H1 (cell line): ENCODE data around the gene RGS16. TPM values are rescaled to one million over a fixed set of nuclear protein-coding genes. Genes with fewer than 3 reads are reported as not detected.

Source experiments
- CTCF ChIA-PET: fragments of 300-600 bp; sonication (Branson Sonifier 250); formaldehyde crosslinking; loops from one replicate; lab custom pipeline; 2021; ENCODE audit not compliant: partially characterized antibody; lab: Charles Lee
- POLR2A ChIA-PET: fragments of 300-600 bp; sonication (Branson Sonifier 250); formaldehyde crosslinking; loops from one replicate; lab custom pipeline; 2021; ENCODE audit warnings: inconsistent platforms; ENCODE audit not compliant: partially characterized antibody; lab: Charles Lee
- DNase-seq, 2 experiments: peaks; one replicate each; pipeline versions ENCODE4 v3.0.0 to v3.0.0-alpha.2; 2010 to 2022; ENCODE audit warnings: low spot score in 2 of 2, low read depth in 1 of 2, mixed read lengths in 1 of 2
- FAIRE-seq: peaks from 2 replicates; lab custom pipeline; 2011; peaks lifted over from hg19 to GRCh38; lab: Jason Lieb, UNC
- H2AFZ ChIP-seq: 2 replicates; pipeline ENCODE4 v1.8.1; 2012; ENCODE audit warnings: low read length, inconsistent platforms
- H2AK5ac ChIP-seq: 2 replicates; pipeline ENCODE4 v1.6.1; 2013; ENCODE audit warnings: low read depth, low read length
- H2BK120ac ChIP-seq: replicated peaks from 2 replicates; pipeline ENCODE3; 2013; ENCODE audit warnings: low read depth, low read length, inconsistent platforms
- H2BK12ac ChIP-seq: 2 replicates; pipeline ENCODE4 v1.6.1; 2013; ENCODE audit warnings: low read depth, low read length
- H2BK15ac ChIP-seq: 2 replicates; pipeline ENCODE4 v1.6.1; 2013; ENCODE audit warnings: low read length
- H2BK20ac ChIP-seq: 2 replicates; pipeline ENCODE4 v1.6.1; 2013; ENCODE audit warnings: low read length
- H2BK5ac ChIP-seq: 2 replicates; pipeline ENCODE4 v1.6.1; 2013; ENCODE audit warnings: low read depth, low read length
- H3K14ac ChIP-seq: 2 replicates; pipeline ENCODE4 v1.6.1; 2013; ENCODE audit warnings: inconsistent platforms; ENCODE audit not compliant: insufficient read length
- H3K18ac ChIP-seq: 2 replicates; pipeline ENCODE4 v1.6.1; 2013; ENCODE audit warnings: low read length; ENCODE audit errors: extremely low read depth
- H3K23ac ChIP-seq: 2 replicates; pipeline ENCODE4 v1.6.1; 2013; ENCODE audit warnings: inconsistent platforms; ENCODE audit not compliant: insufficient read length
- H3K23me2 ChIP-seq: 2 replicates; pipeline ENCODE4 v1.6.1; 2013; ENCODE audit warnings: low read depth, low read length
- H3K27ac ChIP-seq: 2 replicates; pipeline ENCODE4 v1.6.1; 2011; ENCODE audit warnings: low read depth, low read length, inconsistent platforms
- H3K27me3 ChIP-seq, 4 experiments: replicated peaks in 1 of 4; 1 replicate in 1 of 4; 2 replicates in 3 of 4; pipeline versions ENCODE4 v1.6.1 to v1.8.1; 2011 to 2013; ENCODE audit warnings: low read length in 3 of 4, mild to moderate bottlenecking in 3 of 4, inconsistent platforms in 2 of 4, mixed read lengths in 2 of 4, moderate library complexity in 1 of 4; ENCODE audit not compliant: control insufficient read depth in 3 of 4, insufficient read depth in 3 of 4; ENCODE audit errors: extremely low read depth in 1 of 4
- H3K36me3 ChIP-seq, 4 experiments: 2 replicates each; pipeline versions ENCODE4 v1.6.1 to v1.8.1; 2011 to 2013; ENCODE audit warnings: mild to moderate bottlenecking in 4 of 4, low read length in 3 of 4, moderate library complexity in 2 of 4, control low read depth in 1 of 4, inconsistent platforms in 1 of 4; ENCODE audit not compliant: insufficient read depth in 4 of 4, control insufficient read depth in 2 of 4
- H3K4ac ChIP-seq: replicated peaks from 2 replicates; pipeline ENCODE3; 2013; ENCODE audit warnings: low read length, low read depth, mixed read lengths, inconsistent platforms; ENCODE audit not compliant: insufficient read length
- H3K4me1 ChIP-seq, 4 experiments: replicated peaks in 1 of 4; 1 replicate in 1 of 4; 2 replicates in 3 of 4; pipeline versions ENCODE4 v1.6.1 to v1.8.1; 2011 to 2013; ENCODE audit warnings: low read length in 3 of 4, inconsistent platforms in 2 of 4, mixed read lengths in 1 of 4; ENCODE audit not compliant: insufficient read depth in 4 of 4, control insufficient read depth in 3 of 4
- H3K4me2 ChIP-seq, 2 experiments: 2 replicates each; pipeline versions ENCODE4 v1.6.1 to v1.8.1; 2011 to 2013; ENCODE audit warnings: low read depth in 2 of 2, low read length in 2 of 2, control low read depth in 1 of 2, inconsistent platforms in 1 of 2, mild to moderate bottlenecking in 1 of 2; ENCODE audit not compliant: insufficient read depth in 1 of 2
- H3K4me3 ChIP-seq, 4 experiments: fragments of 200-600, 300-600 bp in 1 of 4; sonication (generic), shearing (Covaris generic), sonication (Bioruptor Twin) in 1 of 4; 2 replicates each; pipeline versions ENCODE4 v1.5.1 to v1.8.1; 2011 to 2016; ENCODE audit warnings: low read length in 4 of 4, low read depth in 3 of 4, control low read depth in 2 of 4, inconsistent platforms in 2 of 4, mild to moderate bottlenecking in 2 of 4, mixed read lengths in 1 of 4, moderate library complexity in 1 of 4; ENCODE audit not compliant: insufficient read depth in 2 of 4; ENCODE audit errors: extremely low read depth in 1 of 4
- H3K56ac ChIP-seq: replicated peaks from 2 replicates; pipeline ENCODE3; 2013; ENCODE audit warnings: low read depth, mild to moderate bottlenecking, mixed read lengths, low read length, inconsistent platforms; ENCODE audit not compliant: insufficient read length
- H3K79me1 ChIP-seq: 2 replicates; pipeline ENCODE4 v1.6.1; 2013; ENCODE audit warnings: low read depth, low read length, control low read depth
- H3K79me2 ChIP-seq, 2 experiments: 2 replicates each; pipeline versions ENCODE4 v1.6.1 to v1.8.1; 2012 to 2013; ENCODE audit warnings: low read length in 2 of 2, mild to moderate bottlenecking in 2 of 2, inconsistent platforms in 1 of 2; ENCODE audit not compliant: insufficient read depth in 2 of 2, control insufficient read depth in 1 of 2
- H3K9ac ChIP-seq, 4 experiments: replicated peaks in 1 of 4; 1 replicate in 1 of 4; 2 replicates in 3 of 4; pipeline versions ENCODE4 v1.6.1 to v1.8.1; 2011 to 2013; ENCODE audit warnings: low read depth in 3 of 4, low read length in 3 of 4, control low read depth in 2 of 4, mild to moderate bottlenecking in 2 of 4, moderate library complexity in 2 of 4, inconsistent platforms in 1 of 4; ENCODE audit errors: extremely low read depth in 1 of 4
- H3K9me3 ChIP-seq, 2 experiments: 2 replicates each; pipeline versions ENCODE4 v1.6.1 to v1.8.1; 2012 to 2013; ENCODE audit warnings: mild to moderate bottlenecking in 2 of 2, moderate library complexity in 2 of 2, control low read depth in 1 of 2, inconsistent platforms in 1 of 2, low read depth in 1 of 2, low read length in 1 of 2, mixed read lengths in 1 of 2; ENCODE audit not compliant: insufficient read depth in 2 of 2
- H4K20me1 ChIP-seq, 2 experiments: replicated peaks in 1 of 2; 2 replicates each; pipeline versions ENCODE3 to v1.8.1; 2011 to 2013; ENCODE audit warnings: inconsistent platforms in 2 of 2, low read length in 2 of 2, mild to moderate bottlenecking in 1 of 2; ENCODE audit not compliant: insufficient read depth in 2 of 2, control insufficient read depth in 1 of 2
- H4K5ac ChIP-seq: 2 replicates; pipeline ENCODE4 v1.6.1; 2013; ENCODE audit warnings: low read length, low read depth, mixed read lengths, inconsistent platforms; ENCODE audit not compliant: insufficient read length
- H4K8ac ChIP-seq: 2 replicates; pipeline ENCODE4 v1.8.0; 2013; ENCODE audit warnings: mild to moderate bottlenecking, moderate library complexity, low read length, inconsistent platforms; ENCODE audit not compliant: insufficient read depth; ENCODE audit errors: extremely low read depth
- H4K91ac ChIP-seq: replicated peaks from 2 replicates; pipeline ENCODE3; 2013; ENCODE audit warnings: low read length, mixed read lengths, inconsistent platforms; ENCODE audit not compliant: insufficient read length
- BACH1 ChIP-seq: IDR thresholded peaks from 2 replicates; pipeline ENCODE4 v1.6.1; 2012; ENCODE audit warnings: low read length, improper control_type of control experiment
- EP300 ChIP-seq, 2 experiments: IDR thresholded peaks; 1 replicate in 1 of 2; 2 replicates in 1 of 2; pipeline ENCODE4 v1.6.1; 2011 to 2012; ENCODE audit warnings: low read depth in 2 of 2, low read length in 2 of 2, mild to moderate bottlenecking in 2 of 2, borderline replicate concordance in 1 of 2, inconsistent platforms in 1 of 2, moderate library complexity in 1 of 2
- KDM1A ChIP-seq: fragments of 200-600, 300-600 bp; sonication (generic); IDR thresholded peaks from 2 replicates; pipeline ENCODE4 v1.7.1; 2016; ENCODE audit warnings: mild to moderate bottlenecking, low read length, borderline replicate concordance
- MAFK ChIP-seq: IDR thresholded peaks from 2 replicates; pipeline ENCODE4 v1.6.1; 2012; ENCODE audit warnings: low read depth, mild to moderate bottlenecking, improper control_type of control experiment, low read length
- POLR2AphosphoS5 ChIP-seq: IDR thresholded peaks from 2 replicates; pipeline ENCODE4 v1.6.1; 2011; ENCODE audit warnings: low read depth, low read length
- SIX5 ChIP-seq: IDR thresholded peaks from 2 replicates; pipeline ENCODE4 v1.6.1; 2011; ENCODE audit warnings: mild to moderate bottlenecking, low read depth, low read length
- ZNF274 ChIP-seq: IDR thresholded peaks from 2 replicates; pipeline ENCODE4 v1.7.0; 2012; ENCODE audit warnings: low read length, borderline replicate concordance; ENCODE audit errors: extremely low read depth
- WGBS, 2 experiments: shearing (Covaris generic) in 1 of 2; methylation state at CpG; one replicate each; pipeline versions ENCODE4 v1.1.6 to v1.1.7; 2013 to 2015; ENCODE audit warnings: low lambda C conversion rate in 2 of 2, mixed read lengths in 2 of 2, inconsistent platforms in 1 of 2, low coverage in 1 of 2, missing lambda C conversion rate in 1 of 2; ENCODE audit not compliant: insufficient replicate concordance in 2 of 2, insufficient coverage in 1 of 2, insufficient read length in 1 of 2; ENCODE audit errors: extremely low coverage in 1 of 2, missing lambda C conversion rate in 1 of 2; 5-methylcytosine and 5-hydroxymethylcytosine counted together
- polyA plus RNA-seq, 7 experiments: library from polyadenylated mRNA; depleted of rRNA in 3 of 7; stranded (reverse) in 5 of 7; unstranded in 2 of 7; fragments of >200 nt in 5 of 7; fragments of 200-250 nt in 2 of 7; gene quantifications; 1 replicate in 5 of 7; 2 replicates in 1 of 7; 4 replicates in 1 of 7; pipeline versions ENCODE4 v1.2.1 to v1.2.3, GENCODE V29; 2011 to 2013; ENCODE audit warnings: missing spikeins in 2 of 7, mixed read lengths in 2 of 7
- total RNA-seq: library from RNA; stranded (reverse); fragmentation: NEBNext Ultra II Directional; extraction: Animal tissue kit (Norgen Biotek cat#: 25700); gene quantifications from 2 replicates; pipeline ENCODE4 v1.2.1, GENCODE V29; 2021
- TF ChIP-seq, protein P1 (sequence below): IDR thresholded peaks from 2 replicates; pipeline ENCODE4 v1.6.1; 2011; ENCODE audit warnings: low read length, improper control_type of control experiment
- TF ChIP-seq, protein P2 (sequence below): IDR thresholded peaks from 2 replicates; pipeline ENCODE4 v1.6.1; 2012; ENCODE audit warnings: low read length, inconsistent platforms
- TF ChIP-seq, protein P3 (sequence below): IDR thresholded peaks from 2 replicates; pipeline ENCODE4 v1.6.1; 2012; ENCODE audit warnings: inconsistent platforms

RGS16 gene
- total and polyA plus RNA-seq, 2 of the 8 experiments (the other 6 are each of a cell fraction or from before 2014, with no cell fraction given) = 5.7 to 9.8 TPM

DNA sequence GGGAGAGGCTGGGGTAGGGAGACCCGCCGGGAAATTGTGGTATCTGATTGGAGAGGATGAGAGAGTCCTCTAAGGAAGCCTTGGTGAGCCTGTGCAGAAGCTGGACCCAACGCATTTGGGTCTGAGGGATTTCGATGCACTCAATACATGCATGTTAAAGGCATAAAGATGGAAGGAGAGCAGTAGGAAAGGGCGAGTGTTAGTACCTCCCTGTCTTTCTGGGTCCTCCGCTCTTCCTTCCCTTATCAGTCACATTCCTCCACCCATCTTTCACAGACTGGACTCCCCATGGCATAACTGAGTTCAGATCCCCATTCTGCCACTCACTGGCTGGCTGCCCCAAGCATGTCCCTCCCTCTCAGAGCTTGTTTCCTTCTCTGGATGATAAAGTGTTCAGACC, 7.3 kb downstream of the RGS16 start:
- no peaks in the 10 kb centered on the region for H3K79me2 ChIP-seq
- FAIRE-seq (no peak), DNase-seq (no peak)
- H3K23ac ChIP-seq = no peak overlapping the region
- ChIA-PET CTCF (interaction anchor here (0.6 to 37.1 kb wide), 26 partner anchors 10 to 513 kb away, joined by 3 to 1131 read pairs (median 8); partner anchors contain the start of genes NPL and RGS16), POLR2A (interaction anchor here (1.0 to 15.0 kb wide), 5 partner anchors 10 to 200 kb away, joined by 3 to 231 read pairs (median 6); partner anchors contain the start of gene NPL)
- peaks cover 9 to 15% (median 10%) of the 10 kb centered on the region in 4 experiments; a peak in 5 of 8 replicates for H3K36me3 ChIP-seq
- no peak overlapping the region for H4K5ac ChIP-seq
- no peak overlapping the region for H3K4me2 ChIP-seq
- no peaks in the 10 kb centered on the region for H3K27me3 ChIP-seq
- no peak overlapping the region for H3K56ac ChIP-seq
- no peaks in the 10 kb centered on the region for H3K79me1 ChIP-seq
- H3K18ac ChIP-seq = no peak overlapping the region
- peaks cover 2 to 4% of the 10 kb centered on the region in 2 experiments for H4K20me1 ChIP-seq
- 0 out of 2 replicates have a peak overlapping the region, but pooled peaks have one; percentile 13 for H2BK12ac ChIP-seq
- no peak overlapping the region for H2AK5ac ChIP-seq
- H2BK5ac ChIP-seq = 0 out of 2 replicates have a peak overlapping the region, but pooled peaks have one; percentile 21
- no peak overlapping the region for H2AFZ ChIP-seq
- no peak overlapping the region for H4K91ac ChIP-seq
- no peak overlapping the region for H2BK120ac ChIP-seq
- H3K4me3 ChIP-seq = no peak overlapping the region
- H3K23me2 ChIP-seq = no peaks in the 10 kb centered on the region
- WGBS, 2 experiments = 85% methylated on average over 6 of the region's 6 CpGs; no CpG with 5 or more reads in 1 of the 2 experiments
- H2BK20ac ChIP-seq = no peak overlapping the region
- no peaks in the 10 kb centered on the region for H3K9me3 ChIP-seq
- no peak overlapping the region for H3K14ac ChIP-seq
- no peak overlapping the region for H3K27ac ChIP-seq
- H4K8ac ChIP-seq = no peak overlapping the region
- H3K4me1 ChIP-seq = peaks cover 0 to 5% (median 2%) of the 10 kb centered on the region in 4 experiments; a peak in 3 of 7 replicates
- no peak overlapping the region for H2BK15ac ChIP-seq
- no peak overlapping the region for H3K9ac ChIP-seq
- no peak overlapping the region for H3K4ac ChIP-seq
- TF ChIP-seq EP300 (IDR thresholded peaks at IDR 0.05; ENCODE audit: borderline replicate concordance in 1 of 2, low read depth in 2 of 2, low read length in 2 of 2) (no peak), MAFK (no peak), BACH1 (no peak), SIX5 (no peak), KDM1A (no peak), POLR2AphosphoS5 (no peak), ZNF274 (no peak)
- TF ChIP-seq, protein P1, sequence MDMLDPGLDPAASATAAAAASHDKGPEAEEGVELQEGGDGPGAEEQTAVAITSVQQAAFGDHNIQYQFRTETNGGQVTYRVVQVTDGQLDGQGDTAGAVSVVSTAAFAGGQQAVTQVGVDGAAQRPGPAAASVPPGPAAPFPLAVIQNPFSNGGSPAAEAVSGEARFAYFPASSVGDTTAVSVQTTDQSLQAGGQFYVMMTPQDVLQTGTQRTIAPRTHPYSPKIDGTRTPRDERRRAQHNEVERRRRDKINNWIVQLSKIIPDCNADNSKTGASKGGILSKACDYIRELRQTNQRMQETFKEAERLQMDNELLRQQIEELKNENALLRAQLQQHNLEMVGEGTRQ = no peak
- TF ChIP-seq, protein P2, sequence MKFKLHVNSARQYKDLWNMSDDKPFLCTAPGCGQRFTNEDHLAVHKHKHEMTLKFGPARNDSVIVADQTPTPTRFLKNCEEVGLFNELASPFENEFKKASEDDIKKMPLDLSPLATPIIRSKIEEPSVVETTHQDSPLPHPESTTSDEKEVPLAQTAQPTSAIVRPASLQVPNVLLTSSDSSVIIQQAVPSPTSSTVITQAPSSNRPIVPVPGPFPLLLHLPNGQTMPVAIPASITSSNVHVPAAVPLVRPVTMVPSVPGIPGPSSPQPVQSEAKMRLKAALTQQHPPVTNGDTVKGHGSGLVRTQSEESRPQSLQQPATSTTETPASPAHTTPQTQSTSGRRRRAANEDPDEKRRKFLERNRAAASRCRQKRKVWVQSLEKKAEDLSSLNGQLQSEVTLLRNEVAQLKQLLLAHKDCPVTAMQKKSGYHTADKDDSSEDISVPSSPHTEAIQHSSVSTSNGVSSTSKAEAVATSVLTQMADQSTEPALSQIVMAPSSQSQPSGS = no peak
- TF ChIP-seq, protein P3, sequence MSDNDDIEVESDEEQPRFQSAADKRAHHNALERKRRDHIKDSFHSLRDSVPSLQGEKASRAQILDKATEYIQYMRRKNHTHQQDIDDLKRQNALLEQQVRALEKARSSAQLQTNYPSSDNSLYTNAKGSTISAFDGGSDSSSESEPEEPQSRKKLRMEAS = no peak
